Measurements from ENCODE around the gene GADD45B.

Gene GADD45B, protein sequence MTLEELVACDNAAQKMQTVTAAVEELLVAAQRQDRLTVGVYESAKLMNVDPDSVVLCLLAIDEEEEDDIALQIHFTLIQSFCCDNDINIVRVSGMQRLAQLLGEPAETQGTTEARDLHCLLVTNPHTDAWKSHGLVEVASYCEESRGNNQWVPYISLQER

DNA sequence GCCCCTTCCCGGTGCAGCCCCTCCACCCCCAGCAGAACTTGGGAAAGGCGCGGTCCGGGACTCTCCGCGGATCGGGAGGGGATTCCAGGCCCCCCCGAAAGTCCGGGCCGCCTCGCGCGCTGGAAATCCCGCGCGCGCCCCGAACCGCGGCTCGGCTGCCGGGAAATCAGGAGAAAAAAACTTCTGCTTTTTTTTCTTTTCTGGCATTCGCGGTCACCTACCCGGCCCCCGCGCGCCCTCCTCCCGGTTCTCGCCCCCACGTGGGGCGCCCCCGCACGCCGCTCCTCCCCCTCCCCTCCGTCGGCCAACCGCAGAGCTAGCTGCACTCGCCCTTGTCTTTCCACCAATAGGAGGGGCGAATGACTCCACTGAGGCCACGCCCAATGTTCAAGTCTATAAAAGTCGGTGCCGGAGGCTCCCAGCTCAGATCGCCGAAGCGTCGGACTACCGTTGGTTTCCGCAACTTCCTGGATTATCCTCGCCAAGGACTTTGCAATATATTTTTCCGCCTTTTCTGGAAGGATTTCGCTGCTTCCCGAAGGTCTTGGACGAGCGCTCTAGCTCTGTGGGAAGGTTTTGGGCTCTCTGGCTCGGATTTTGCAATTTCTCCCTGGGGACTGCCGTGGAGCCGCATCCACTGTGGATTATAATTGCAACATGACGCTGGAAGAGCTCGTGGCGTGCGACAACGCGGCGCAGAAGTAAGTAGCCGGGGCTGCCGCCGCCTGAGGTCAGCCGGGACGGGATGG, at the start of gene GADD45B:
TSS of gene GADD45B (plus strand) at position 426 of the 749 bp plus-strand sequence. CDS start at position 658, 232 bp downstream.
- peak; percentile 99 for DNase-seq (ENCODE audit: low spot score)

DNA sequence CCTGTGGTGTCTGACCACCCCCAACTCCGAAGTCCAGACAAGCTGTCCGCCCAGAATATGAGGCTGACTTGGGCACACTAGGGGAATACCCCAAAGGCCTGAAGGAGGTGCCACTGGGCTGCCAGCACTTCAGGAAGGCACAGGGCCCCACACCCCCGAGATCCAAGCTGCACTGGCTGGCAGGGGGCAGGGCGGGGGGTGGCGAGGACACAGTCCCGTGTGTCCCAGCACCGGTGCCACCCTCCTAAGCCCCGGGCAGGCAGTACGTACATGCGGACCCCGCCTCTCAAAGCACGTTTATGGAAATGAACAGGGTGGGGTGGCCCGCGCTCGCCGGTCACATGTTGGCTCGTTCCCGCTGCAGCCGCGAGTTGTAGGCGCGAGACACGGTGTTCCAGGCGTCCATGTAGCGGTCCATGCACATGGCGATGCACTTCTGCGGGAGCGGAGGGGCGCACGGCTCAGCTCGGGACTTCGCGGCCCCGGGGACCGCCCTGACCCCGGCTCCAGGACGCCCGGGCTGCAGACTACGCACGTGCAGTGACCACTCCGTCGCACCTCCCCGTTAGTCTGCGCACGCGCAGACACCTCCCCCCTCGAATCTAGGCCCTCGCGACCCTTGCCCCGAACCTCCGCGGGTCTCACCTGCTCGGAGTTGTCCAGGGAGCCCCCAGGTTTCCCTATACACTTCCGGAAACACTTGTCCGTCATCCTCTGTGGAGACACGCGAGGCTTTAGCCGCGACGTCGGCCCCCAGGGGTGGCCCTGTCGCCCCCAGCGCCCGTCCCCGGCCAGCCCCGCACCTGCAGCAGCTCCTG, 49.1 kb upstream of the GADD45B start:
- peak; percentile 84 for DNase-seq (ENCODE audit: low spot score)

DNA sequence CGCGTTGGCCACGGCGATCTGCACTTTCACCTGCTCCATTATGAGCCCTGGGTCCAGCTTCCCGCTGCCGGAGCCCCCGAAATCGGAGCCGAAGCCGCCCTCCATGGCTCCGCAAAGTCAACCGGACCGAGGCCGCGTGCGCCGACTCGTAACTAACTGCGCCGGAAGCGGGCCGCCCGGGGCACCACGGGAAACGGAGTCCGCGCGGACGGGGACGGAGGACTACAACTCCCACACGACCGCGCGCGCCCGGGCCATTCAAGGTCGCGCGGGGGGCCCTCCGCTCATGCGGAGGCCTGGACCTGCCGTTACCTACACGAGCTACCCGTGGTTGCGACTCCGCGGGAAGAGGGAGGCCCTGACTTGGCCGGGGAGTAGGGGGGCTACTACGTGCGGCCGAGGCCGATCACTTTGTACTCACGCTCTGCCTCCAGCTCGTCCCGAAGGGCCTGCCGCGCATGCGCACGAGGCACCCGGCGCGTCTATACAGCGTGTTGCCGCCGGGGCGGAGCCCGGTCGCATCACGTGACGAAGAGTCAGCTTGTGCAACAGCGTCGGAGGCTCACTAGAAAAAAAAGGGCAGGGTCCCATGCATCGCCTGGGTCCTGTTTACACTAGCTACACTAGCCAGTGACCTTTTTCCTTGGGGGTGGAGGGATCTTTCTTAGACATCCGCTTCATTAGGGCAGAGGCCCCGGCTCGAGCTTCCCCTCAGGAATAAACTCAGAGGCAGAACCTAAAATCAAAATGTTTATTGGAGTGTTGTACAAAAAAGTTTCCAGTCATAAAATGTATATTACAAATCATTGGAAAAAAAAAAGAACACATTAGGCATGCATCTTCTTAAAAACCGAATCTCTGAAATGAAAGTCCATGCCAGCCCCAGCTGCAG, 48.3 kb upstream of the GADD45B start, which contains the start of gene TIMM13:
TSS of gene TIMM13 (minus strand) at position 158 of the 892 bp plus-strand sequence. CDS start at position 105, 53 bp downstream.
- DNase-seq (ENCODE audit: low spot score) = peak; percentile 98

DNA sequence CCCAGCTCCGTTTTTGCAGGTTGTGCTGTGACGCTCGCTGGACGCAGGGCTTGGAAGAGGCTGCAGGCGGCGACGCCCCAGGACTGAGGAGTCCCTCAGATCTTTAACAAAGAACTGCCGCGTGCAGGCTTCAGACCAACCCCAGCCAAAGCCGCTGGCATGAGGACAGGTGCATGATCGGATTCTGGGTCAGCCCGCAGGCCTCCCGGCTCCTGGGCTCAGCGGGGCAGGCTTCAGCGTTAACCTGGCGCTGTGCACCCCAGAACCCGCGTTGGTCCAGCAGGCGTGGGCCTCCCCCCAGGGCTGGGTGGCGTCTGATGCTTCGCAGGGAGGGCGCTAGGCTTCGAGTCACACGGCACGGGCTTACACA, 47.6 kb upstream of the GADD45B start:
- DNase-seq (ENCODE audit: low spot score) = peak; percentile 43

DNA sequence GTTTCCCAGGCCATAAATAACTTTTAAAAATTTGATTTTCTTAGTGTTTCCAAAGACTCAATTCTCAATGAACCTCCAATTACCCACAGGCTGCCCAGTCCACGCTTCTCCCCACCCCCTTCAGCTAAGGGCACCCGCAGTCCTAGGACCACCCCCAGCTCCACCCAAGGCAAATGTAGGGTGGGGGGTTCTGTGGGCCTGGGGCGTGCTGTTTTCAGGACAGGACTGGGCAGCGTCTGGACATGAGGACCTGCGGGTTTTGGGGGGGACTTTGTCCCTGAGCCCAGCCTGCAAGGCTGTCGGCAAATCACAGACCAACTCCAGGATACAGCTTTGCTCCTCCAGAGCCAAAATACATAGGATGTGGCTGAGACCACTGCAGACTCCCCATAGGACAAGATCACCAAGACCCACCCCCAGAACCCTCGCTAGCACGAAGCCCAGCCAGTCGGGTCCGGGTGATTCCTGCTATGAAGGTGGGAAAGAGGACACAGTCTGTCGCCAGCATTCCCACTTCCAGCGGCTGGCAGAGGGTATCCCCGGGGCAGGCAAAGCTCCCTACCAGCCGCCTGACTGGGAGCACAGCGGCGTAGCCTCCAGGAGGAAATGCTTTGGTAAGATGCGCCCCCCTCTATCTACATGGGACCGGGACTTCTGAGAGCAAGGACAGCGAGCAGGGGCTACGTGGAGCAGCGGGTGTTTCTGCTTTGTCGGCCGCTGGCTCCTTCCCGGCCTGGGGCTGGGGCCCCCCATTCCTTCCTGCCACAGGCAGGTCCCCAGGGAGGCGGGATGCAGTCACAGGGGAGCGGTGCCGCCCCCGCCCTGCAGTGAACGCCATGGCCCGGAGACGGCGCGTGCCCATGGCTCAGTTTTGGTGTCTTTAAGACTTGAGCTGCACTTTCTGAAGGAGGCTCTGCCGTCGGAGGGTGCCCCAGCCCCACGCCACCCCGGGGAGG, 46.9 kb upstream of the GADD45B start:
- no peak for DNase-seq (ENCODE audit: low spot score)

DNA sequence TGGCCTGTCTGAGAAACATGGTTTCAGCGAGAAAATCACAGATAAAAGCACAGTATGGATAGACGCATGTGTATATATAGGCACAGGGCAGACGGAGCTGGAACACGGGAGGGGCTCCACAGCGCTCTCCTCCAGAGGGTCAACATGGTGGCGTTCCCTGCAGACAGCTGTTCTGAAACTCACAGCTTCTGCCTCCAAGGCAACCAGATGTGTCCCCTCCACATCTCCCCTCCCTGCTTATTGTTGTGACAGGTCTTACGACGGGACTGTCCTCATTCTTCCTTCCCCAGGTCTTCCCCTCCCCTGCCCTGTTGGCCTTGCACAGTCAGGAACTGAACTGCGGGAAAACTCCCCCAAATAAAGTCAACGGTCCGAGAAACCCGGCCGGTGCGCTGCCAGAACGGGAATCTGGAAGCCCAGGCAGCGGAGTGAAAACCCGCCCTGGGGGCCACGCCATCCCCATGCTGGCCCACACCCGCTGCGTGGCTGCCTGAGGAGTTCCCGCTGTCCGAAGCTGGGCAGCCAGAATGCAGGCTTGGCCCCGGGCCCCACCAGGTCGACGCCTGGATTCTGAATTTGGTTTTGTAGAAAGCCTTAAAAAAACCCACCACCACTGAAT, 45.9 kb upstream of the GADD45B start:
- DNase-seq (ENCODE audit: low spot score) = no peak

DNA sequence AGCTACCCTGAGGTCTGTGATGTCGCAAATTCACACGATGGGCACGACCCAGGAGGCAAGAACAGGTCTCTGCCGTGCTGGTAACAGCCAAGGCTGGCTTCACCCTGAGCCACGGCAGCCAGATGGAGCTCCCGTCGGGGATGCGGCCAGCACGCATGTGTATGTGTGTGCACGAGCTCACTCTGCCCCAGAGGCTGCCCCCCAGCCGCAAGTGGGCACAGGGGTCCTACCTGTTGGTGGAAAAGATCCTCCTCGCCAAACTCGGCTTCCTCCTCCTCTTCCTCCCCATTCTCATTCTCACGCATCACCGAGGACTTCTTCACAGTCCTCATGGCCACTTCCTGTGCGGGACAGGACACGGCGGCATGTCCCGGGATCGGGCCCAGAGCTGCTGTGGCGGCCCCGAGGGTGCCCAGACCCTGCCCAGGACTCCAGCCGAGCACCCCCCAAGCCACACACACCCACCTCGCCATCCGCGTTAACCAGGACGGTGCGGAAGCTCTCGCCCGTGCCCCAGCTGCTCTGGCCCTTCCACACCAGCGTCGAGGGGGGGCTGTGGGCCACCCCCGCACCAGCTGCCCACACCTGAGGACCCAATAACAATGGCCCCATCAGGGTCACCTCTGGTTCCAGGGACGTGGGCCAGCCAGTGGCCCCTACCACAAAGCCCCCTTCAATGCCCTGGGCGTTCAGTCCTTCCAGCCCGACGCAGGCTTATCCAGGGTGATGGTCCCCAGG, 44.4 kb upstream of the GADD45B start:
- no peak for DNase-seq (ENCODE audit: low spot score)

DNA sequence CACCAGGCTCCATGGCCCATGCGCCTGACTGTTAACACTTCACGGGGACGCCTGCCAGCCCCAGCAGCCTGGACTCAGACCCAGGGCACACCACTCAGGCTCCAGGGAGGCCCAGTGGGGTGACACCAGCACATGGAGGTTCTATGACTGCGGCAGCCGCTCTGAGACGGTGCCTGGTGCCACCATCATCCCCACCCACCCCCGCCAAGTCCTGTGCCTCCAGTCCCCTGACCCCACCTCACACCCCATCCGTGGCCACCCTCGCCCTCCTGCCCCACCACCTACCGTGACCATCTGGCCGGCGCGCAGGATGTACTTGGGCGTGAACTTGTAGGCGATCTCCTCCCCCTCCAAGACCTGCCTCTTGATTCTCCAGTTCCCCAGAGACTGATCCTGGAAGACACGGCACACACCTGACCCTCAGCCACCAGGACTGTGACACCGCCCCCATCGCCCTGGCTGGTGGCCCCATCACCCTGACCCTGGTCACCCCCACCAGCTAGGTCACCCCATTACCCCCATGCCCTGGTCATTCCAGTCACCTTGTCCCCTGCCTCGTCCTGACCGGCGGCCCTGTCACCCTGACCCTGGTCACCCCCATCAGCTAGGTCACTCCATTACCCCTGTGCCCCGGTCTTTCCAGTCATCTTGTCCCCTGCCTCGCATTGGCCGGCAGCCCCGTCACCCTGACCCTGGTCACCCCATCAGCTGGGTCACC, 43.6 kb upstream of the GADD45B start:
- no peak for DNase-seq (ENCODE audit: low spot score)

DNA sequence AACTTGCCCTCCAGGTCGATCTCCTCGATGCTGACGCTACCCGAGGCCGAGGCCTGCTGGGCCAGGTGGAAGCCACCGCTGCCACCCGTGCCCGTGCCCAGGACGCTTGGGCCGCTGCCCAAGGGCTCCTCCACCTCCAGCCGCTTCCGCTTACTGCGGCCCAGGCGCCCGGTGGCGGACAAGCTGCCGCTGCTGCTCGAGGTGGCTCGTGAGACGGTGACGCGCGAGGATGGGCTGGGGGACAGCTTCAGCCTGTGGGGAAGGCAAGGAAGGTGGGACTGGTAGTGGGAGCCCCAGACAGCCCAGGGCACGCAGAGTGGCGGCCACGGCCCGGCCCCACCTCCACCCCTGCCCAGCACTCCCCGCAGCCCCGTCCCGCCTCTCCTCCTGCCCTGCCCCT, 42.1 kb upstream of the GADD45B start:
- no peak for DNase-seq (ENCODE audit: low spot score)

DNA sequence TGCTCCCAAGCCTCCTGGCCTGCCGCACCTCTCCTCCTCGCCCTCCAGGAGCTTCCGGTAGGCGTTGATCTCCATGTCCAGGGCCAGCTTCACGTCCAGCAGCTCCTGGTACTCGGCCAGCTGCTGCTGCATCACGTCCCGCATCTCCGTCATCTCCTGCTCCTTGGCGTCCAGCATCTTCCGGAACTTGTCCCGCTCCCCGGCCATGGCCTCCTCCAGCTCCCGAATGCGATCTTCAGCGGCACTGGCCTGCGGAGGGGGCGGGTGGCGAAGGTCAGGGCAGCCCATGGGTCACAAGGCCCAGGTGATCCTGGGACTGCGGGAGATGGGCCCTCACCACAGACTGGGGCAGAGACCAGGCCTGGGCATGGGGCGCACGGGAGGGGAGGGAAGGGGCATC, 41.7 kb upstream of the GADD45B start:
- DNase-seq (ENCODE audit: low spot score) = no peak

DNA sequence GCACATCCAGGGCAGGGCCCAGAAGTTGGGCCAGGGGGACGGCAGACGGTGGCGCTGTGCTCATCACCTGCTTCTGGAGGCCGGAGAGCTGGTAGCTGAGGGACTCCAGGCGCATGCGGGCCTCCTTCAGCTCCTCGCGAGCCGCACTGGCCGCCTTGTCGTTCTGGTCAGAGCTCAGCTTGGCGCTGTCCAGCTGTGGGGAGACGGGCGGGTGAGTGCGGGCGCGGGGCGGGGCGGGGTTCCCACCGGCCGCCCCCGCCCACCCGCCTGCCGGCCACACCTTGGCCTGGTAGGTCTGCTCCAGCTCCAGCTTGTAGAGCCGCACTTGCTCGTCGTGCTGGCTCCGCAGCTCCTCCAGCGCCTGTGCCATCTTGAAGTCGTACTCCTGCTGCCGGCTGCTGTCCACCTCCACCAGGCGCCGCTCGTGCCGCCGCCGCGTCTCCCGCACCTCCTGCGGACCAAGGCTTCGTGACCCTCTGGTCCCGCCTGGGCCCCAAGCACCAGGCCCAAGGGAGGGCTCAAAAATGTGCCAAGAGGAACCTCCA, 41.1 kb upstream of the GADD45B start:
- DNase-seq (ENCODE audit: low spot score) = no peak

DNA sequence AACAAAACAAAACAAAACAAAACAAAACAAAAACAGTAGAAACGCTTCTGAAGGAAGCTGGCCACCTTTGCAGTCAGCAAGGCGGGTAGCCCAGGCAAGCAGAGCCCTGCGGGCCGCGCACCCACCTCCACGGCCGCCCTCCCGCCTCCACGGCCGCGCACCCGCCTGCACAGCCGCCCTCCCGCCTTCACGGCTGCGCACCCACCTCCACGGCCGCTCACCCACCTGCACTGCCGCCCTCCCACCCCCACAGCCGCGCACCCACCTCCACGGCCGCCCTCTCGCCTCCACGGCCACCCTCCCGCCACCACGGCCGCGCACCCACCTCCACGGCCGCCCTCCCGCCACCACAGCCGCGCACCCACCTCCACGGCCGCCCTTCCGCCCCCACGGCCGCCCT, 39.5 kb upstream of the GADD45B start:
- DNase-seq (ENCODE audit: low spot score) = no peak

DNA sequence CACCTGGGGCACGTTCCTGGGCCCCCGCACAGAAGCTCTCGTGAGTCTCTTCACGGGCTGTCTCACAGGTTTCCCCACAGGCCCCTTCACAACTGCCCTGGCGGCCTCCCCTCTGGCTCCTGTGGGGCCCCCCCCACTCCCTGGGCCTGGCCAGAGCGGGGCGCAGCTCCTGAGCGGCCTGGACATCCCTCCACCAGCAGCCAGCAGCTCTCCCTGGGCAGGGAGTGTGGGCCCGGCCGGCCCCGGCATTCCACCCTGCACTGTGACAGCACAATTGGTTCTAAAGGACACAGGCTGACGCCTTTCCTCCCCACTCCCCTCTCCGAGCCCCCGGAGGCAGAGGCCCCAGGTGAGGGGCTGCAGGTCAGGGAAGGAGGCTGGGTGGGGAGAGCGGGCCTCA, 39.0 kb upstream of the GADD45B start:
- no peak for DNase-seq (ENCODE audit: low spot score)

DNA sequence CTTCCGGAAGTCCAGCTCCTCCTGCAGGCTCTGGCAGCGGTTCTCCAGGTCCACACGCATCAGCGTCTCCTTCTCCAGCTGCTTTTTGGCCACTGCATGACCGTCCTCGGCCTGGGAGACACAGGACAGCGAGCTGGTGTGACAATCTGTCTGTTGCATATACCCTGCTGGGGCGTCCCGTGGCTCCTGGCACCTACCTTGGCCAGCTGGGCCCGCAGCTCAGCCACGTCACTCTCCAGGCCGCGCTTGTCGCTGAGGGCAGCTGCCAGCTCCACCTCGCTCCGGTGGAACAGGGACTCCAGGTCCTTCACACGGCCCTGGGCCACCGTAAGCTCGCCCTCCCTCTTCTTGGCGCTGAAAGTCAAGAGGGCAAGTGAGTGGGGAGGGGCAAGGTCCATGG, 37.7 kb upstream of the GADD45B start:
- no peak for DNase-seq (ENCODE audit: low spot score)

DNA sequence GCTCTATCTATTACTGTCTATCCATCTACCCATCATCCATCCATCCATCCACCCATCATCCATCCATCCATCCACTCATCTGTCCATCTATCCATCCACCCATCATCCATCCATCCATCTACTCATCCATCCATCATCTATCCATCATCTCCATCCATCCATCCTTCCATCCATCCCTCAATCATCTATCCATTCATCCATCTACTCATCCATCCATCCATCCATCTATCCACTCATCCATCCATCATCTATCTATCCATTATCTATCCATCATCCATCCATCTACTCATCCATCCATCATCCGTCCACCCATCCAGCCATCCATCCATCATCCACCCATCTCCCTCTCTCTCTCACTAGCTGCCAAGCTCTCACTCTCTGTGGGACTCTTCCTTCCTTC, 35.4 kb upstream of the GADD45B start:
- no peak for DNase-seq (ENCODE audit: low spot score)

DNA sequence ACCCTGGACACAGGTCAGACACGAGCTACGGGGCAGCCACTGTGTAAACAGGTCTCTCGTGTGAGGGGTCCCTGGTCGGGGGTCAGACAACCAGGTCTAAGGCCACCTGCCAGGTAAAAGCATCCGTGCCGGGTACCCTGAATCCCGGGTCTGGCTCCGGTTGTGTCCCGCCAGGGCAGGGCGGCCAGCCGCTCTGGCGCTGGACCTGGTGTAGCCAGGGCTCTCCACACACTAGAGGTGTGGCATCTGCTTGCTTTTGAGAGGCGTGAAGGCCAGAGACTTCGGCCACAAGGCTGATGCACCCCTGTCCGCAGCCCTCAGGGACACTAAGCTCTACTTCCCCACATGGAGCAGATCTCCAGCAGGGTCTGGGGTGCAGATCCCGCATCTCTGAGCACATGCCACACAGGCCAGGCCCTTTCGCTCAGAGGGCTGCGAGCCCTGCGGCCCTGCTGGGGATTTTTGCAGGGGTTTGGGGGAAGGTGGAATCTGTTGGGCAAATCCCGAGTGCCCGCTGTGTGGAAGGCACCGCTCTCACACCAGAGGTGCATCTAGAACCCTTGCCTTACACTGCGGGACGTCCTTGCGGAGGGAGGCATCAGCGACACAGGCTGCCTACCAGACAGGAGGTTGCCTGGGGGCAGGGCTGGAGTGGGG, 34.7 kb upstream of the GADD45B start:
- DNase-seq (ENCODE audit: low spot score) = no peak

DNA sequence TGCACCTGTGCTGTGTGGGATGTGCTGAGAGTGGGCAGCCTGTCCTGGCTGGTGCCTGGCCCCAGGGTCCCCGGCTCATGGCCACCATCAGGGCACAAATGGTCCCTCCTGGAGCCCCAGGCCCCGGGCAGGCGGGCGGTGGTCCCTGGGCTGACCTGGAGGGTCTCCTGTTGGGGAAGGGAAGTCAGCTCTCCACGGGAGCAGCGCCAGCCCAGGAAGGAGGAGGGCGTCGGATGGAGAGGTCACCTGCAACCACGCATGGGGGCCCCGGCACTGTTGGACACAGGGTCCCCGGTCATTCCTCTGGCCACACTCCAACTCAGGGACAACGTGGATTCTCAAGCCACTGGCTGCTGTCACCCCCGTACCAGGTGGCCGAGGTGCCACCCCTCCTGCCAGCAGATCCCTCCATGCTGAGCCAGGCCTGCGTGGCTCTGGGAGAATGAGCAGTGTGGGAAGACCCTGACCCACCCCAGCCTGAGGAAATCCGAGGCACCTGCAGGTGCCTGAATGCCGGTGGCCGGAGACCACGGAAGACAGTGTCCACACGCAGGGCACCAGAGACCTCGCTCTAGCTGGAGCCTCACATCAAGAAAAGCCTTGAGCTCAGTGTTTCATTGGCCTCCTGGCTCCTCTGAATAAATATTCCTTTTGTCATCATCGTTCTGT, 32.7 kb upstream of the GADD45B start:
- DNase-seq (ENCODE audit: low spot score) = no peak

DNA sequence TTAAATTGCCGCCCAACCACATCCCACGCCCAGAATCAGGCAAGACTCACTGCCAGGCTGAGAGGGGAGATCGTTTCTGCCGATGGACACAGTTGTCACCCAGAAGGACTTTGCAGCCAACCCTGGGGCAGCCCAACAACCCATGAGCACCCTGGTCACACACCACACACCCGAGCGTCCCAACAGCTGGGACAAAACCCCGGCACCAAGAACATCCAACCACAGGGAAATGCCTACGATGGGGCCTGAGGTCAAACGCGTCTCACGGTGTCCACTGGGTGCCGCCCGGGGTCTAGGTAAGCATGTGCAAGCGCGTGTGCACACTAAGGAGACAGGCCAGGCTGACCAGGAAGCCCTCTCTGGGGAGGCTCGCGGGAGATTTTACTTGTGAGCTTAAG, 32.1 kb upstream of the GADD45B start:
- DNase-seq (ENCODE audit: low spot score) = no peak

All from AG20443 (cell line).